GM11168 (cell line): Measurements from ENCODE around the gene NFE2L2.
"Not testable (repeated sequence)": the region's sequence is repeated elsewhere in the genome, so short reads cannot be mapped to it uniquely, and the experiment has no call there.

Source experiments
- in situ Hi-C: fragments of 300-500 bp; cut with MboI; formaldehyde crosslinking; loops from one replicate; pipeline ENCODE4 v1.12.0; 2022; ENCODE audit warnings: low sequenced_read_pairs; ENCODE audit not compliant: unreplicated experiment

NFE2L2 gene

DNA sequence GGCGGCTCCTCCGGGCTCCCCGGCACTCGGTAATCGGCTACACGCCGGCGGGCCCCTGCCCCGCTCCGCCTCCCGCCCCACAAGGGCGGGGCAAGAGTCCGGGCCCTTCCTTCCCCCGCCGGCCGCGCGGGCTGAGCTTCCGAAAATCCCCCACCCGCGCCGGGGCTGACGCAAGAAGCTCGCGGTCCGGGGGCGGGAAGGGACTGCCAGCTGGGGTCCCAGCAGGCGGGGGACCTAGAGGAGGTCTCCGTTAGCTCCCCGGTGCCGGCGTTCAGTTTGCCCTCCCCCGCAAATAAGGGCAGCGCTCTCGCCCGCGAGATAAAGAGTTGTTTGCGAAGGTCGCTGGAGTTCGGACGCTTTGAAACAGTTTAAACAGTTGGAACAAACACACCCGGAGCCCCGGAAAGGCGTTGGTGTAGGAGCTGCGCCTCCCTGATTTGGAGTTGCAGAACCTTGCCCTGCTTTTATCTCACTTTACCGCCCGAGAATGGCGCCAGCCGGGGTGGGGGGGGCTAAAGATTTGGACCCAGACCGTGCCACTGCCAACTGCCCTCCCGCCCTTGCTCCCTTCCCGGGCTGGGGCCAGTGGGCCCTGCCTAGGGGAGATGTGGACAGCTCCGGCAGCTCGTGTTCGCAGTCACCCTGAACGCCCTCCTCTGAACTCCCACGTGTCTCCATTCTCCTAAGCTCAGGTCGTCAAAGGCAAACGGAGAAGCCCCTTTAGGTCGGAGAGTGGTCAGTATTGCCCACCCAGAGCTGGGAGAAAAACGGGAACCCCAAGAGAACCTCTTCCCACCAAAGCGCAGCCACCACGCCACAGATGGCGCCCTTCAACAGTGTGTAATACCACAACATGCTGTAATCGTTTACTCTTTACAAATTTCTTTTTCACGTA lies at the start of gene NFE2L2:
TSS of gene NFE2L2 (minus strand) at position 35 of the 895 bp plus-strand sequence. CDS start 151 bp downstream, outside the sequence.
- in situ Hi-C loops: no loop called here

GRCh38 chr2:177314194-177314593 lies 49.7 kb upstream of the NFE2L2 start:
- in situ Hi-C loops: no loop called here

DNA sequence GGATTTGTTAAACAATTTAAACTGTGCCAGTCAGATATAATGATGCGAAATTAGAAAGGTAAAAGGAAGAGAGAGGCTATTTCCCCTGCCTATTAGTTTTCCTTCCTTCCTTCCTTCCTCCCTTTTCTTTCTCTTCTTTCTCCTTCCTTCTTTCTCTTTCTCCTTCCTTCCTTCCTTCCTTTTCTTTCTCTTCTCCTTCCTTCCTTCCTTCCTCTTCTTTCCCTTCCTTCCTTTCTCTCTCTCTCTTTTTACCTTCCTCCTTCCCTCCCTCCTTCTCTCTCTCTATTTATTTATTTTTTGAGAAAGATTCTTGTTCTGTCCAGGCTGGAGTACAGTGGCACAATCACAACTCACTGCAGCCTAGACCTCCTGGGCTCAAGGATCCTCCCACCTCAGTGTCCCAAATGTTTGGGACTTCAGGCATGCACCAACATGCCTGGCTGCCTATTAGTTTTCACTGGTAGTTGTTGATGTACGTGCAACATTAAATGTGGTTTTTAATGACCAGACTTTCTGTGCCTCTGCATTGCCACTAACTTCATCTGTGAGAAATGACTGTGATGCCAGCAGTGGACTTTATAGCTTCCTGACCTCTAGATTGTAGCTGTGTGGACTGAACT lies 48.7 kb upstream of the NFE2L2 start:
- in situ Hi-C loops: no loop called here

DNA sequence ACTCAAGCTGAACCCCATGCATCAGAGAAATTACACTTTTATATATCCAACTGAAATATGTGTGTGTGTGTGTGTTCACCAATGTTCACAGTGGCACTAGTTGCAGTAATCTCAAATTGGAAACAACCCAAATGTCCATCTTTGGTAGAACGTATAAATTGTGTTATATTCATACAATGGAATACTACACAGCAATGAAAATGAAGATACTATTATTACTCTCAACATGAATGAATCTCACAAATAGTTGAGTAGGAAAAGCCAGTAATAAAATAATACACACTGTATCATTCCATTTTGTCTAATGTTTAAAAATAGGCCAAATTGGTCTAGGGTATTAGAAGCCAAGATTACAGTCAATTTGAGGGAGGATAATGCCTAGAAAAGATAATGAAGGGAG lies 48.0 kb upstream of the NFE2L2 start:
- in situ Hi-C loops: no loop called here

DNA sequence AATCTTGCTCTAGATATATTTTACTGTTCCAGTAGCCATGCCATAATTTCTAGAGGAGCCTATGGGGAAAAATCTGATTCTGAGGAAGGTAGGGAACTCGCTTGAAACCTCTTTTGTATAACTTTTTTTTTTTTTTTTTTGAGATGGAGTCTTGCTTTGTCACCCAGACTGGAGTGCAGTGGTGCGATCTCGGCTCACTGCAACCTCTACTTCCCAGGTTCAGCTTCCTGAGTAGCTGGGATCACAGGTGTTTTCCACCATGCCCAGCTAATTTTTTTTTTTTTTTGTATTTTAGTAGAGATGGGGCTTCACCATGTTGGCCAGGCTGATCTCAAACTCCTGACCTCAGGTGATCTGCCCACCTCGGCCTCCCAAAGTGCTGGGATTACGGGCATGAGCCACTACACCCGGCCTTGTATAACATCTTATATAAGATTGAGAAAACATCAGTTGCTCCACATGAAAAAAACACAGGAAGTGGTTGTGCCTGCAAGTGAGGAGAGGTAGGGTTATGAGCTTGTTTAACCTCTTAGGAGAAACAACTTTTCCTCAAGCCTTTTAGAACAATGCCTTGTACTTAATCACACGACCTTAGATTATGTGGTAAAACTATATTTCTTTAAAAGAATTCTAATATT lies 45.3 kb upstream of the NFE2L2 start:
- in situ Hi-C loops: not testable (repeated sequence)

GRCh38 chr2:177306550-177306949 lies 42.0 kb upstream of the NFE2L2 start:
- in situ Hi-C loops: no loop called here

- in situ Hi-C loops: no loop called here
These were observed 39.4 kb upstream of the NFE2L2 start for GRCh38 chr2:177303939-177304338.

GRCh38 chr2:177302552-177302951 lies 38.0 kb upstream of the NFE2L2 start:
- in situ Hi-C loops: no loop called here

- in situ Hi-C loops: no loop called here
These were observed 33.7 kb upstream of the NFE2L2 start for GRCh38 chr2:177298191-177298590.

DNA sequence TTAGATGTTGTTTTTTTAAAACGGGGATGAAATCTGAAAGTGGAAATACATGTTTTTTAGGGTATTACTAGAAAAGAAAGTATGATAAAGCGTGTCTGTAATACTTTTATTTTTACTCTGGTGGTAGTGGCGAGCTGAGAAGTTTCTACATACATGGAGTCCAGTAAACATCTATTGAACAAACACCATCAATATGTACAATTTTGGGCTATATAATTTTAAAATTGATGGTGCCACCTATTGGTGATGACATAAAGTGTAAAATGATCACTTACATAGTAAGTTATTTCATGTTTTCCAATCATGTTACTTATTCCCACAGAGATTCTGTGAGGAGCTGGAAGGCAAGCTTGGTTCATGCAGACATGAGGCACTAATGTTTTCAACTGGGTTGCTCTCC lies 31.5 kb upstream of the NFE2L2 start:
- in situ Hi-C loops: no loop called here

GRCh38 chr2:177295484-177295883 lies 31.0 kb upstream of the NFE2L2 start:
- in situ Hi-C loops: no loop called here

- in situ Hi-C loops: no loop called here
These were observed 27.2 kb upstream of the NFE2L2 start for GRCh38 chr2:177291701-177292100.

- in situ Hi-C loops: no loop called here
These were observed 25.5 kb upstream of the NFE2L2 start for GRCh38 chr2:177289824-177290628.

- in situ Hi-C loops: no loop called here
These were observed 23.3 kb upstream of the NFE2L2 start for GRCh38 chr2:177287814-177288213.

- in situ Hi-C loops: no loop called here
These were observed 21.6 kb upstream of the NFE2L2 start for GRCh38 chr2:177285892-177286715.

GRCh38 chr2:177284531-177284930 lies 20.0 kb upstream of the NFE2L2 start:
- in situ Hi-C loops: no loop called here

DNA sequence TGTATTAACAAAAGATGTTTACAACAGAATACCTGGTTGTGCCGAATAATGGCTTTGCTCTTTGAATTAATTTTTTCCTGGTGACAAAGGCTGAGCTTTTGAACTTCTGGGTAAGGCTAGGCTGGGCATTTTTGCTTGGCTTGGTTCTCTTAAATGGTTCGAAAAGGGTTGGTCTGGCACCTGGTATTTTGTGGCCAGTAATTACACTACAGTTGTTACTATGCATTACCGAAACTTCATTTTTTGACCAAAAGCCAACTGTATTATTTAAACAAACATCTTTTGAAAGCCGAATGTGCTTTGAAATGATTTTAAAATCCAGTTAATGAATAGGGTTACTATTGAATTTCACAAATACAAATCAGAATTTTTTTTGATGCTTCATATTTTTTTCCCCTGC lies 19.4 kb upstream of the NFE2L2 start:
- in situ Hi-C loops: no loop called here

- in situ Hi-C loops: no loop called here
These were observed 18.5 kb upstream of the NFE2L2 start for GRCh38 chr2:177282787-177283572.

GRCh38 chr2:177282181-177282641 lies 17.7 kb upstream of the NFE2L2 start:
- in situ Hi-C loops: no loop called here
